Measurements from ENCODE around the gene TAS2R38. TPM values are rescaled to one million over a fixed set of nuclear protein-coding genes. Genes with fewer than 3 reads are reported as not detected.

Gene TAS2R38
- total RNA-seq, 2 donors from 2014 or later, result not detected

DNA sequence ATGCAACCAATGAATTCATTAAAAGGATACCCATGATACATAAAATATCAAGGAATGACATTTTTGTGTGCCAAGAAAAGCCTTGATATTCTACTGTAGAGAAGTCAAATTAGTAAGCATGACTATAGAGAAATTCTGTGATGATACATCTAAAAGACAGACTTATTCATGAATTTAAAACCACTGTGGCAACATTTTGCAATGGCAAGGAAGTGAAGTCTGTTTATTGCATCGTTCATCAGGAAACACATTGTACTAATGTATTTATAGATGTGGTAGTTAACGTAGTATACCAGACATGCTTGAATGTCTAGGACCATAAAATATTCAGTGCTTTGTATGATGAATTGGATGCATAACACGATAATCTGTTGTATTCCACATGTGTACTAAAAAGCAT is 17.5 kb downstream of the TAS2R38 start:
- 36% methylated on average over 3 of the region's 3 CpGs for WGBS
- Histone ChIP-seq H3K4me1 (replicated peaks) (no peaks in the 10 kb centered on the region), H3K36me3 (no peaks in the 10 kb centered on the region), H3K4me3 (no peak overlapping the region), H3K27me3 (replicated peaks; ENCODE audit: insufficient read depth) (no peaks in the 10 kb centered on the region), H3K27ac (no peak overlapping the region), H3K9me3 (no peaks in the 10 kb centered on the region)
- DNase-seq (ENCODE audit: low spot score), result no peak
- TF ChIP-seq POLR2A (IDR thresholded peaks at IDR 0.05) (no peak), POLR2AphosphoS5 (IDR thresholded peaks at IDR 0.05) (no peak), CTCF (IDR thresholded peaks at IDR 0.05) (no peak)
- intact Hi-C loops (cut with DNase I), result no loop called here

DNA sequence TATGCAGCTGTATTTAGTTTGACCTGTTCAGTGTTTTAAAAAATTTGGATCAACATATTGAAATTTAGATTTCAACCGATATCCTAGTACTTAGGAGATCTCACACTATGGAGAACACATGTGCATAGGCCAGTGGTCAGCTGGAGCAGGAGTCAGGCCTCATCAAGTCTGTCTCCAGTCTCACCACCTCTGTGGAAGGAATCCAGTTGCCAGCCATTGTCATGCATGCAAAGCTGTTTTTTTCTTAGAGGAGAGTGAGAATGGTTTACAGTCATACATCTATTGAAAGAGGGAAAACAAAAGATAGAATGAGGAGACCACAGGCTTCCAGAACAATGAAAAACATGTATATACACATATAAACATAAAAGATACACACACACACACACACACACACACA is 19.2 kb downstream of the TAS2R38 start:
- H3K27me3 ChIP-seq (replicated peaks; ENCODE audit: insufficient read depth), result no peaks in the 10 kb centered on the region
- DNase-seq (ENCODE audit: low spot score), result no peak
- no peak for TF ChIP-seq CTCF (IDR thresholded peaks at IDR 0.05)
- no peak for TF ChIP-seq POLR2A (IDR thresholded peaks at IDR 0.05)
- TF ChIP-seq POLR2AphosphoS5 (IDR thresholded peaks at IDR 0.05), result no peak
- H3K9me3 ChIP-seq, result no peaks in the 10 kb centered on the region
- no peak overlapping the region for H3K4me3 ChIP-seq
- intact Hi-C loops (cut with DNase I), result no loop called here
- H3K36me3 ChIP-seq, result no peaks in the 10 kb centered on the region
- 93% methylated on average over 1 of the region's 1 CpG for WGBS
- H3K4me1 ChIP-seq (replicated peaks), result no peaks in the 10 kb centered on the region
- H3K27ac ChIP-seq, result no peak overlapping the region

GRCh38 chr7:141952461-141952860 is 21.1 kb downstream of the TAS2R38 start:
- 93% methylated on average over 1 of the region's 1 CpG for WGBS
- H3K4me1 ChIP-seq (replicated peaks), result no peaks in the 10 kb centered on the region
- H3K27ac ChIP-seq, result no peak overlapping the region
- H3K9me3 ChIP-seq, result no peaks in the 10 kb centered on the region
- DNase-seq (ENCODE audit: low spot score), result no peak
- no peaks in the 10 kb centered on the region for H3K27me3 ChIP-seq (replicated peaks; ENCODE audit: insufficient read depth)
- TF ChIP-seq POLR2AphosphoS5 (IDR thresholded peaks at IDR 0.05) (no peak), CTCF (IDR thresholded peaks at IDR 0.05) (no peak), POLR2A (IDR thresholded peaks at IDR 0.05) (no peak)
- no peak overlapping the region for H3K4me3 ChIP-seq
- H3K36me3 ChIP-seq, result no peaks in the 10 kb centered on the region
- intact Hi-C loops (cut with DNase I), result no loop called here

DNA sequence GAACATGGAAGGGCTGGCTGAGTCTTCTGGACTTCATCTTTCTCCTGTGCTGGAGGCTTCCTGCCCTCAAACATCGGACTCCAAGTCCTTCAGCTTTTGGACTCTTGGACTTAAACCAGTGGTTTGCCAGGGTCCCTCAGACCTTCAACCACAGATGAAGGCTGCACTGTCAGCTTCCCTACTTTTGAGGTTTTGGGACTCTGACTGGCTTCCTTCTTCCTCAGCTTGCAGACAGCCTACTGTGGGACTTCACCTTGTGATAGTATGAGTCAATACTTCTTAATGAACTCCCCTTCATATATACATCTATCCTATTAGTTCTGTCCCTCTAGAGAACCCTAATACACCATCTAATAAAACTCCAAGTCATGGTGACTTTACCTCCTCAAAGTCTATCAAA is 22.8 kb downstream of the TAS2R38 start:
- WGBS, result 89% methylated on average over 1 of the region's 1 CpG
- Histone ChIP-seq H3K9me3 (no peaks in the 10 kb centered on the region), H3K27ac (no peak overlapping the region), H3K27me3 (replicated peaks; ENCODE audit: insufficient read depth) (no peaks in the 10 kb centered on the region), H3K4me3 (no peak overlapping the region), H3K36me3 (no peaks in the 10 kb centered on the region), H3K4me1 (replicated peaks) (no peaks in the 10 kb centered on the region)
- intact Hi-C loops (cut with DNase I), result no loop called here
- TF ChIP-seq POLR2AphosphoS5 (IDR thresholded peaks at IDR 0.05), result no peak
- no peak for TF ChIP-seq CTCF (IDR thresholded peaks at IDR 0.05)
- TF ChIP-seq POLR2A (IDR thresholded peaks at IDR 0.05), result no peak
- no peak for DNase-seq (ENCODE audit: low spot score)

GRCh38 chr7:141949911-141950310 is 23.7 kb downstream of the TAS2R38 start:
- no peak for TF ChIP-seq POLR2A (IDR thresholded peaks at IDR 0.05)
- TF ChIP-seq POLR2AphosphoS5 (IDR thresholded peaks at IDR 0.05), result no peak
- no peak for TF ChIP-seq CTCF (IDR thresholded peaks at IDR 0.05)
- DNase-seq (ENCODE audit: low spot score), result no peak
- no peak overlapping the region for H3K27ac ChIP-seq
- no peak overlapping the region for H3K4me3 ChIP-seq
- no peaks in the 10 kb centered on the region for H3K36me3 ChIP-seq
- whole genome bisulfite sequencing, result 79% methylated on average over 3 of the region's 3 CpGs
- no peaks in the 10 kb centered on the region for H3K27me3 ChIP-seq (replicated peaks; ENCODE audit: insufficient read depth)
- H3K9me3 ChIP-seq, result no peaks in the 10 kb centered on the region
- H3K4me1 ChIP-seq (replicated peaks), result no peaks in the 10 kb centered on the region
- intact Hi-C loops (cut with DNase I), result no loop called here

Data from prostate gland (tissue), 2 donors.